Activated T-cell treated with anti-CD3 and anti-CD28 coated beads for 4 hours (primary cell): ENCODE data around the gene GTF3C5.
"Not testable (repeated sequence)": the region's sequence is repeated elsewhere in the genome, so short reads cannot be mapped to it uniquely, and the experiment has no call there.

ENCODE experiments used
- DNase-seq: peaks from one replicate; pipeline ENCODE4 v3.0.0-alpha.2; 2020

The GTF3C5 gene

GRCh38 chr9:133056533-133056932, 25.7 kb downstream of the GTF3C5 start:
- no peak for DNase-seq

- no peak for DNase-seq
These were observed 26.2 kb downstream of the GTF3C5 start for GRCh38 chr9:133057006-133057405.

DNA sequence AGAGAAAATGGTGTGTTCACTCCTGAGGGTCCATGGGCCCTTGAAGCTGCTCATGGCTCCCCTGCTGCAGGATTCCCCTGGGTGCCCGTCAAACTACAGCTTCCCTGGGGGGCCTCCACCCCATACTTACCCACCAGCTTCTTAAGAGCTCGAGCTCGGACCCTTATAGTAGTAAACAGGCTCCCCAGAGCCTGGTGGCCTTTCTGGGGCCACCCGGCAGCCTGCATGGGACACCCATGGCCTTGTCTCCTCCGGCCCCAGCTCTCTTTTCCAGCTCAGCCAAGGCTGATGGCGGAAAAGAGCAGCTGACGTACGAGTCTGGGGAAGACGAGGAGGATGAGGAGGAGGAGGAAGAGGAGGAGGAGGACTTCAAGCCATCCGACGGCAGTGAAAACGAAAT, 26.8 kb downstream of the GTF3C5 start:
- no peak for DNase-seq

DNA sequence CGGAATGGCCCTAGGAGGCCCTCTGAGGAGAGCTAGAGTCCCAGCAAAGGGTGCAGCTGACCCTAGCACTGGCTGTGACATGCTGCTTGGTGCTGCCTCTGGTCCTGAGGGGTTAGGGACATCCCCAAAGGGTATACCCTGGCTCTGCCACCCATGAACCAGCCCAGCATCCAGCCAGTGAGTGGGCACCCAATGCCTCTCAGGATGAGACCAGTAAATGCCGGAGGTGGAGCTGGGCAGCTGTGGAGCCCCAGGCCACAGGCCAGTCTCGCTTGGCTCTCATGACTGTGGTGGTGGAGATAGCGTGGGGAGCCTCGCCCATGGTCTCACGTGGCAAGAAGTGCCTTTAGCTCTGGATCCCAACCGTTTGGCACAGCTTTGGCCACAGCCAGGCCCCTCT, 27.3 kb downstream of the GTF3C5 start:
- no peak for DNase-seq

DNA sequence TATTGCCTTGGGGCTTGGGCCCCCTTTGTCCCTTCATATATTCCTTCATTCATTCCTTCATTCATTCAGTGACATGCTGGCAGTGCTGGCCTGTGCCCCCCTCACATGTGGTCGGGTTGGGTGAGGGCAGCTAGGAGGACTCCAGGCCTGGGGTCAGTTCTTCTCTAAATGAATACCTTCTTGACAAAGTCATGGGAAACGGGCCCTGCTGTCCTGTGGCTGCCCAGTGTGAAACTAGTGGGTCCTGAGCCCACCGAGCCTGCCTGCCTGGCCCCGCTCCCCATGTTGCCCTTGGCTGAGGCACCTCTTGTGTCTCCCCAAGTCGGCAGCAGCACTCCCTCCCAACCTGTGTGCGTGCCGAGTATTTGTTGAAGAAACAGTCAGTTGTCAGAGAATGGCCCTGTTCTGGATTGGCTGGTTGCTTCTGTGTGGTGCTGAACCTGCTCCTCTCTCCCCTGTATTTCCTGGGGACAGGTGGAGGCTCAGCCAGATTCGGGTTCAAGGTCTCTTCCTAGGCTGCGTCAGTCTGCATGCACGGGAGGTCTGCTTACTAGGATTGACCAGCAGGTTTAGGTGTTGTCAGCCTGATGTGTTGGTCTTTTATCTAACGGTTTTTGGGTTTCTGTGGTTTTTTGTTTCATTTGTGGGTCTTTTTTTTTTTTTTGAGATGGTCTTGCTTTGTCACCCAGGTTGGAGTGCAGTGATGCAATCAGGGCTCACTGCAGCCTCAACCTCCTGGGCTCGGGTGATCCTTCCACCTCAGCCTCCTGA, 27.9 kb downstream of the GTF3C5 start:
- DNase-seq: no peak

DNA sequence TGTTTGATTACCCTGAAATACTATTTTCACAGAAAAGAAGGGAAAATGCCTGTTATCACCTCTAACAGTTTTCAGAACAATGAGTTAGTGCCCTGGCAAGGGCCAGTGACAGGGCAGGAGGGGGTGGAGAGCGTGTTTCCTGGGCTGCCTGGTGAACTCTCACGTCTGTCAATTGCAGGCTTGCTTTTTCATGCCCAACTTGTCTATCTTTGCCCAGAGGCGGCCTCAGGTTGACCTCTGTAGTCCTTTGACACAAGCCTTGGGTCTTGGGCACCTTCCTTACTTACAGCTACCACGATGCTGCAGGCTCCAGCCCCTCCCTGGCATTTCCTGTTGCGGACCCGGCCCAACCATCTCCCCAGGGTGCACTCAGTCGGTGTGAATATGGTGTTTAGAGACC, 28.8 kb downstream of the GTF3C5 start:
- no peak for DNase-seq

DNA sequence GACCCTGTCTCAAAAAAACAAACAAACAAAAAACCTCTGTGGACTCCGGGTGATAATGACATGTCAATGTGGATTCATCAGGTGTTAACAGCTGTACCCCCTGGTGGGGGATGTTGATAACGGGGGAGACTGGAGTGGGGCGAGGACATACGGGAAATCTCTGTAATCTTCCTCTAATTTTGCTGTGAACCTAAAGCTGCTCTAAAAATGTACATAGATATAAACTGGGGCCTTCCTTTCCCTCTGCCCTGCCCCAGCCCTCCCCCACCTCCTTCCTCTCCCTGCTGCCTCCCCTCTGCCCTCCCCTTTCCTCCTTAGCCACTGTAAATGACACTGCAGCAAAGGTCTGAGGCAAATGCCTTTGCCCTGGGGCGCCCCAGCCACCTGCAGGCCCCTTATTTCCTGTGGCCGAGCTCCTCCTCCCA, 29.6 kb downstream of the GTF3C5 start:
- DNase-seq: no peak

DNA sequence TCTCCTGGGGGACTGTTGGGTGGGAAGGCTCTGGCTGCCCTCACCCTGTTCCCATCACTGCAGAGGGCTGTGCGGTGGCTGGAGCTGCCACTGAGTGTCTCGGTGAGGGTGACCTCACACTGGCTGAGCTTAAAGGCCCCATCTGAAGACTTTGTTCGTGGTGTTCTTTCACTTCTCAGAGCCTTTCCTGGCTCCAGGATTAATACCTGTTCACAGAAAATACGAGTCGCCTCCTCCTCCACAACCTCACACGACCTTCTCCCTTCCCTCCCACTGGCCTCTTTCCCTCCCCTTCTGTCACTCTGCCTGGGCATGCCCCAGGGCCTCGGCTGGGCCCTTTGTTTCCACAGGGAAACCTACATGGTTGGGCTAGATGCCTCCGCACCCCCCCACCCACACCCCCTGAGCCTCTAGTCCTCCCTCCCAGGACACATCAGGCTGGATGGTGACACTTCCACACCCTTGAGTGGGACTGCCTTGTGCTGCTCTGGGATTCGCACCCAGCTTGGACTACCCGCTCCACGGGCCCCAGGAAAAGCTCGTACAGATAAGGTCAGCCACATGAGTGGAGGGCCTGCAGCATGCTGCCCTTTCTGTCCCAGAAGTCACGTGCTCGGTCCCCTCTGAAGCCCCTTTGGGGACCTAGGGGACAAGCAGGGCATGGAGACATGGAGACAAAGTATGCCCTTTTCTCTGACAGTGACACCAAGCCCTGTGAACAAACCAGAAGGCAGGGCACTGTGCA, 30.4 kb downstream of the GTF3C5 start:
- not testable (repeated sequence) for DNase-seq

DNA sequence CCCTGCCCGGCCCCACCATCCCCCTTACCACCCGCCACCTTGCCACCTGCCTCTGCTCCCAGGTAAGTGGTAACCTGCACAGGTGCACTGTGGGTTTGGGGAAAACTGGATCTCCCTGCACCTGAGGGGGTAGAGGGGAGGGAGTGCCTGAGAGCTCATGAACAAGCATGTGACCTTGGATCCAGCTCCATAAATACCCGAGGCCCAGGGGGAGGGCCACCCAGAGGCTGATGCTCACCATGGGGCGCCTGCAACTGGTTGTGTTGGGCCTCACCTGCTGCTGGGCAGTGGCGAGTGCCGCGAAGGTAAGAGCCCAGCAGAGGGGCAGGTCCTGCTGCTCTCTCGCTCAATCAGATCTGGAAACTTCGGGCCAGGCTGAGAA, 31.0 kb downstream of the GTF3C5 start, which contains the start of gene CEL:
Gene CEL, plus strand, starts transcription at position 218 of the 382 bp plus-strand sequence. Its CDS starts 22 bp downstream, at position 240.
- DNase-seq: not testable (repeated sequence)

- DNase-seq: not testable (repeated sequence)
These were observed 31.8 kb downstream of the GTF3C5 start for GRCh38 chr9:133062569-133062968.

GRCh38 chr9:133063159-133063499, 32.3 kb downstream of the GTF3C5 start:
- DNase-seq: no peak

- no peak for DNase-seq
These were observed 32.9 kb downstream of the GTF3C5 start for GRCh38 chr9:133063500-133064231.

DNA sequence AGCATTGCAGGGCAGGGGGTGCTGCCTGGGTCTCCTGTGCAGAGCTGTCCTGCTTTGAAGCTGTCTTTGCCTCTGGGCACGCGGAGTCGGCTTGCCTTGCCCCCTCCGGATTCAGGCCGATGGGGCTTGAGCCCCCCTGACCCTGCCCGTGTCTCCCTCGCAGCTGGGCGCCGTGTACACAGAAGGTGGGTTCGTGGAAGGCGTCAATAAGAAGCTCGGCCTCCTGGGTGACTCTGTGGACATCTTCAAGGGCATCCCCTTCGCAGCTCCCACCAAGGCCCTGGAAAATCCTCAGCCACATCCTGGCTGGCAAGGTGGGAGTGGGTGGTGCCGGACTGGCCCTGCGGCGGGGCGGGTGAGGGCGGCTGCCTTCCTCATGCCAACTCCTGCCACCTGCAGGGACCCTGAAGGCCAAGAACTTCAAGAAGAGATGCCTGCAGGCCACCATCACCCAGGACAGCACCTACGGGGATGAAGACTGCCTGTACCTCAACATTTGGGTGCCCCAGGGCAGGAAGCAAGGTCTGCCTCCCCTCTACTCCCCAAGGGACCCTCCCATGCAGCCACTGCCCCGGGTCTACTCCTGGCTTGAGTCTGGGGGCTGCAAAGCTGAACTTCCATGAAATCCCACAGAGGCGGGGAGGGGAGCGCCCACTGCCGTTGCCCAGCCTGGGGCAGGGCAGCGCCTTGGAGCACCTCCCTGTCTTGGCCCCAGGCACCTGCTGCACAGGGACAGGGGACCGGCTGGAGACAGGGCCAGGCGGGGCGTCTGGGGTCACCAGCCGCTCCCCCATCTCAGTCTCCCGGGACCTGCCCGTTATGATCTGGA, 33.7 kb downstream of the GTF3C5 start:
- DNase-seq: no peak

DNA sequence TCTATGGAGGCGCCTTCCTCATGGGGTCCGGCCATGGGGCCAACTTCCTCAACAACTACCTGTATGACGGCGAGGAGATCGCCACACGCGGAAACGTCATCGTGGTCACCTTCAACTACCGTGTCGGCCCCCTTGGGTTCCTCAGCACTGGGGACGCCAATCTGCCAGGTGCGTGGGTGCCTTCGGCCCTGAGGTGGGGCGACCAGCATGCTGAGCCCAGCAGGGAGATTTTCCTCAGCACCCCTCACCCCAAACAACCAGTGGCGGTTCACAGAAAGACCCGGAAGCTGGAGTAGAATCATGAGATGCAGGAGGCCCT, 34.2 kb downstream of the GTF3C5 start:
- no peak for DNase-seq

DNA sequence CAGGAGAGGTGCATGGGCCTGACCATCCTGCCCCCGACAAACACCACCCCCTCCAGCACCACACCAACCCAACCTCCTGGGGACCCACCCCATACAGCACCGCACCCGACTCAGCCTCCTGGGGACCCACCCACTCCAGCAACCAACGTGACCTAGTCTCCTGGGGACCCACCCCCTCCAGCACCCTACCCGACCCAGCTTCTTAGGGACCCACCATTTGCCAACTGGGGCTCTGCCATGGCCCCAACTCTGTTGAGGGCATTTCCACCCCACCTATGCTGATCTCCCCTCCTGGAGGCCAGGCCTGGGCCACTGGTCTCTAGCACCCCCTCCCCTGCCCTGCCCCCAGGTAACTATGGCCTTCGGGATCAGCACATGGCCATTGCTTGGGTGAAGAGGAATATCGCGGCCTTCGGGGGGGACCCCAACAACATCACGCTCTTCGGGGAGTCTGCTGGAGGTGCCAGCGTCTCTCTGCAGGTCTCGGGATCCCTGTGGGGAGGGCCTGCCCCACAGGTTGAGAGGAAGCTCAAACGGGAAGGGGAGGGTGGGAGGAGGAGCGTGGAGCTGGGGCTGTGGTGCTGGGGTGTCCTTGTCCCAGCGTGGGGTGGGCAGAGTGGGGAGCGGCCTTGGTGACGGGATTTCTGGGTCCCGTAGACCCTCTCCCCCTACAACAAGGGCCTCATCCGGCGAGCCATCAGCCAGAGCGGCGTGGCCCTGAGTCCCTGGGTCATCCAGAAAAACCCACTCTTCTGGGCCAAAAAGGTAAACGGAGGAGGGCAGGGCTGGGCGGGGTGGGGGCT, 35.6 kb downstream of the GTF3C5 start:
- no peak for DNase-seq

DNA sequence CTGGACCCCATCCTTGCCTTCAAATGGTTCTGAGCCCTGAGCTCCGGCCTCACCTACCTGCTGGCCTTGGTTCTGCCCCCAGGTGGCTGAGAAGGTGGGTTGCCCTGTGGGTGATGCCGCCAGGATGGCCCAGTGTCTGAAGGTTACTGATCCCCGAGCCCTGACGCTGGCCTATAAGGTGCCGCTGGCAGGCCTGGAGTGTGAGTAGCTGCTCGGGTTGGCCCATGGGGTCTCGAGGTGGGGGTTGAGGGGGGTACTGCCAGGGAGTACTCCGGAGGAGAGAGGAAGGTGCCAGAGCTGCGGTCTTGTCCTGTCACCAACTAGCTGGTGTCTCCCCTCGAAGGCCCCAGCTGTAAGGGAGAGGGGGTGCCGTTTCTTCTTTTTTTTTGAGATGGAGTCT, 36.2 kb downstream of the GTF3C5 start:
- no peak for DNase-seq

- no peak for DNase-seq
These were observed 37.0 kb downstream of the GTF3C5 start for GRCh38 chr9:133067813-133068212.

- DNase-seq: not testable (repeated sequence)
These were observed 37.6 kb downstream of the GTF3C5 start for GRCh38 chr9:133068431-133068830.

- not testable (repeated sequence) for DNase-seq
These were observed 39.7 kb downstream of the GTF3C5 start for GRCh38 chr9:133070500-133070961.

DNA sequence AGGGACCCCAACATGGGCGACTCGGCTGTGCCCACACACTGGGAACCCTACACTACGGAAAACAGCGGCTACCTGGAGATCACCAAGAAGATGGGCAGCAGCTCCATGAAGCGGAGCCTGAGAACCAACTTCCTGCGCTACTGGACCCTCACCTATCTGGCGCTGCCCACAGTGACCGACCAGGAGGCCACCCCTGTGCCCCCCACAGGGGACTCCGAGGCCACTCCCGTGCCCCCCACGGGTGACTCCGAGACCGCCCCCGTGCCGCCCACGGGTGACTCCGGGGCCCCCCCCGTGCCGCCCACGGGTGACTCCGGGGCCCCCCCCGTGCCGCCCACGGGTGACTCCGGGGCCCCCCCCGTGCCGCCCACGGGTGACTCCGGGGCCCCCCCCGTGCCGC, 40.2 kb downstream of the GTF3C5 start:
- DNase-seq: not testable (repeated sequence)

DNA sequence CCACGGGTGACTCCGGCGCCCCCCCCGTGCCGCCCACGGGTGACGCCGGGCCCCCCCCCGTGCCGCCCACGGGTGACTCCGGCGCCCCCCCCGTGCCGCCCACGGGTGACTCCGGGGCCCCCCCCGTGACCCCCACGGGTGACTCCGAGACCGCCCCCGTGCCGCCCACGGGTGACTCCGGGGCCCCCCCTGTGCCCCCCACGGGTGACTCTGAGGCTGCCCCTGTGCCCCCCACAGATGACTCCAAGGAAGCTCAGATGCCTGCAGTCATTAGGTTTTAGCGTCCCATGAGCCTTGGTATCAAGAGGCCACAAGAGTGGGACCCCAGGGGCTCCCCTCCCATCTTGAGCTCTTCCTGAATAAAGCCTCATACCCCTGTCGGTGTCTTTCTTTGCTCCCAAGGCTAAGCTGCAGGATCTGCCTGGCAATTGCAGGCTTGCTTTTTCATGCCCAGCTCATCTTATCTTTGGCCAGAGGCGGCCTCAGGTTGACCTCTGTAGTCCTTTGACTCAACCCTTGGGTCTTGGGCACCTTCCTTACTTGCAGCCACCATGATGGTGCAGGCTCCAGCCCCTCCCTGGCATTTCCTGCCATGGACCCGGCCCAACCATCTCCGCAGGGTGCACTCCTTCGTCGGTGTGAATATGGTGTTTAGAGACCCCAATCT, 40.8 kb downstream of the GTF3C5 start:
- no peak for DNase-seq
